ENCODE measurements around the gene ATP8A1. TPM values are rescaled to one million over a fixed set of nuclear protein-coding genes. Genes with fewer than 3 reads are reported as not detected.

The ATP8A1 gene
- total and polyA plus RNA-seq, 8 donors: 4.8 to 15.3 (median 10.8) TPM

GRCh38 chr4:42579903-42580302, 77.0 kb downstream of the ATP8A1 start:
- Histone ChIP-seq H3K36me3 (peaks cover 0 to 11% (median 0%) of the 10 kb centered on the region in 3 donors), H3K27ac (no peak overlapping the region), H3K9me3 (no peaks in the 10 kb centered on the region), H3K27me3 (no peaks in the 10 kb centered on the region), H3K4me1 (no peaks in the 10 kb centered on the region), H3K4me3 (no peak overlapping the region)
- intact Hi-C loops (cut with DNase I): no loop called here
- WGBS, 2 donors: 83 to 89% methylated on average over 3 of the region's 3 CpGs
- FAIRE-seq: no peak
- DNase-seq: no peak
- no peak for TF ChIP-seq CTCF (IDR thresholded peaks at IDR 0.05)
- no peak for ATAC-seq

- WGBS, 2 donors: 85 to 86% methylated on average over 3 of the region's 3 CpGs
- H3K9me3 ChIP-seq: no peaks in the 10 kb centered on the region
- H3K4me1 ChIP-seq: peaks cover 0 to 3% (median 0%) of the 10 kb centered on the region in 3 donors
- ATAC-seq (no peak), FAIRE-seq (no peak), DNase-seq (no peak)
- TF ChIP-seq CTCF (IDR thresholded peaks at IDR 0.05): no peak
- no peaks in the 10 kb centered on the region for H3K27me3 ChIP-seq
- H3K27ac ChIP-seq: no peak overlapping the region
- H3K4me3 ChIP-seq: no peak overlapping the region
- intact Hi-C loops (cut with DNase I): no loop called here
- H3K36me3 ChIP-seq: peaks cover 0 to 11% (median 0%) of the 10 kb centered on the region in 3 donors
Measured at GRCh38 chr4:42578187-42578586, 78.7 kb downstream of the ATP8A1 start.

- FAIRE-seq: no peak
Measured at GRCh38 chr4:42574870-42575430, 82.0 kb downstream of the ATP8A1 start.

GRCh38 chr4:42573249-42573648, 83.7 kb downstream of the ATP8A1 start:
- FAIRE-seq: no peak
- Histone ChIP-seq H3K4me1 (peaks cover 0 to 10% (median 0%) of the 10 kb centered on the region in 3 donors), H3K4me3 (no peak overlapping the region), H3K9me3 (no peaks in the 10 kb centered on the region), H3K27me3 (no peaks in the 10 kb centered on the region), H3K36me3 (no peaks in the 10 kb centered on the region), H3K27ac (no peak overlapping the region)
- WGBS, 2 donors: 87 to 93% methylated on average over 4 of the region's 4 CpGs
- intact Hi-C loops (cut with DNase I): no loop called here
- no peak for TF ChIP-seq CTCF (IDR thresholded peaks at IDR 0.05)
- no peak for DNase-seq
- ATAC-seq: no peak

More at GRCh38 chr4:42574870-42575430, 82.0 kb downstream of the ATP8A1 start:
- H3K4me3 ChIP-seq: no peak overlapping the region
- H3K27ac ChIP-seq: no peak overlapping the region
- H3K9me3 ChIP-seq: no peaks in the 10 kb centered on the region
- no peak for TF ChIP-seq CTCF (IDR thresholded peaks at IDR 0.05)
- ATAC-seq (no peak), DNase-seq (no peak)
- intact Hi-C loops (cut with DNase I): no loop called here
- H3K27me3 ChIP-seq: no peaks in the 10 kb centered on the region
- H3K4me1 ChIP-seq: peaks cover 0 to 9% (median 0%) of the 10 kb centered on the region in 3 donors
- 95 to 96% methylated on average over 4 of the region's 4 CpGs for WGBS, 2 donors
- H3K36me3 ChIP-seq: no peaks in the 10 kb centered on the region

- H3K4me1 ChIP-seq: peaks cover 0 to 10% (median 0%) of the 10 kb centered on the region in 3 donors
- 92 to 100% methylated on average over 1 of the region's 1 CpG for WGBS, 2 donors
- intact Hi-C loops (cut with DNase I): no loop called here
- H3K36me3 ChIP-seq: no peaks in the 10 kb centered on the region
- H3K4me3 ChIP-seq: no peak overlapping the region
- FAIRE-seq (no peak), ATAC-seq (peak; percentile 81 to 95 (median 89)), DNase-seq (peak in 5 of 6 donors; percentile 62 to 73 (median 68))
- H3K27ac ChIP-seq: no peak overlapping the region
- no peaks in the 10 kb centered on the region for H3K9me3 ChIP-seq
- TF ChIP-seq CTCF (IDR thresholded peaks at IDR 0.05): no peak
- no peaks in the 10 kb centered on the region for H3K27me3 ChIP-seq
Measured at GRCh38 chr4:42570221-42570620, 86.7 kb downstream of the ATP8A1 start.
